Measurements from ENCODE around the gene DNAH17. TPM values are rescaled to one million over a fixed set of nuclear protein-coding genes. Genes with fewer than 3 reads are reported as not detected.

Gene DNAH17
- total RNA-seq, 1 experiment from 2014 or later = 0.11 TPM

DNA sequence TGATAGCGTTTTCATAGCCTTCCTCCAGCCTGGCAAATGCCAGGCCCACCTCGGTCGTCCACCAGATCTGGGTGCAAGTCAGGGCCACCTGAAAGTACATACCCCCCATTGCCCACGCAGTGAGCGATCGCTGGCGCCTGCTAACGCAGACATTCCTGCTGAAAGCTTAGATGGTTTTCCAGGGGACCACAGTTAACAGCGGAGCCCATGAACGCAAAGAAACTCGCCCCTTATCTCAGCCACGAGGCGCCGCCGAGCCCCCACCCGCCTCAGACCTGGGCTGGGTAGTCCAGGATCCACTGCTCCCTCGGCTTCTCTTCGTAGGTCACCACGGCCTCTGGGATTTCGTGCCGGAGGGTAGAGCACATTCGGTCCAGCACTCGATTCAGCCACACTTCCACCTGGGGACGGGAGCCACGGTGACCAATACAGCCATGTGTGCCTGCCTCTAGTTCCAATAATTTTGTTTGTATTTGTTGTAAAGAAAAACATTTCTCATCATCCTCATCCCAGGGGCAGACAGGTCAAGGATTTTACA is 74.5 kb downstream of the DNAH17 start:
- no peaks in the 10 kb centered on the region for H3K36me3 ChIP-seq (ENCODE audit: insufficient read depth, low read length, poor library complexity, severe bottlenecking)
- CTCF ChIA-PET = no interaction called here
- TF ChIP-seq CTCF (conservative IDR thresholded peaks at IDR 0.05; ENCODE audit: low read depth, low read length) (no peak), EZH2 (IDR thresholded peaks at IDR 0.05; ENCODE audit: borderline replicate concordance, low read depth, low read length, poor library complexity, severe bottlenecking) (no peak)
- POLR2A ChIA-PET (ENCODE audit: low non-redundant PET) = no interaction called here
- H3K4me1 ChIP-seq (ENCODE audit: insufficient read depth, low read length, poor library complexity, severe bottlenecking) = no peaks in the 10 kb centered on the region
- BruUV-seq (replicated peaks) = no TSS peak
- H3K9me3 ChIP-seq (ENCODE audit: low read depth, low read length, poor library complexity, severe bottlenecking) = no peaks in the 10 kb centered on the region
- H3K27me3 ChIP-seq (replicated peaks; ENCODE audit: insufficient read depth, low read depth, low read length, poor library complexity) = no peaks in the 10 kb centered on the region
- H3K27ac ChIP-seq (ENCODE audit: low read depth, low read length, poor library complexity, severe bottlenecking) = no peak overlapping the region
- intact Hi-C loops (cut with micrococcal nuclease; ENCODE audit: unreplicated experiment) = no loop called here
- no peak overlapping the region for H3K4me3 ChIP-seq (ENCODE audit: low read depth, low read length, poor library complexity, severe bottlenecking)
- DNase-seq (ENCODE audit: low spot score) = no peak

DNA sequence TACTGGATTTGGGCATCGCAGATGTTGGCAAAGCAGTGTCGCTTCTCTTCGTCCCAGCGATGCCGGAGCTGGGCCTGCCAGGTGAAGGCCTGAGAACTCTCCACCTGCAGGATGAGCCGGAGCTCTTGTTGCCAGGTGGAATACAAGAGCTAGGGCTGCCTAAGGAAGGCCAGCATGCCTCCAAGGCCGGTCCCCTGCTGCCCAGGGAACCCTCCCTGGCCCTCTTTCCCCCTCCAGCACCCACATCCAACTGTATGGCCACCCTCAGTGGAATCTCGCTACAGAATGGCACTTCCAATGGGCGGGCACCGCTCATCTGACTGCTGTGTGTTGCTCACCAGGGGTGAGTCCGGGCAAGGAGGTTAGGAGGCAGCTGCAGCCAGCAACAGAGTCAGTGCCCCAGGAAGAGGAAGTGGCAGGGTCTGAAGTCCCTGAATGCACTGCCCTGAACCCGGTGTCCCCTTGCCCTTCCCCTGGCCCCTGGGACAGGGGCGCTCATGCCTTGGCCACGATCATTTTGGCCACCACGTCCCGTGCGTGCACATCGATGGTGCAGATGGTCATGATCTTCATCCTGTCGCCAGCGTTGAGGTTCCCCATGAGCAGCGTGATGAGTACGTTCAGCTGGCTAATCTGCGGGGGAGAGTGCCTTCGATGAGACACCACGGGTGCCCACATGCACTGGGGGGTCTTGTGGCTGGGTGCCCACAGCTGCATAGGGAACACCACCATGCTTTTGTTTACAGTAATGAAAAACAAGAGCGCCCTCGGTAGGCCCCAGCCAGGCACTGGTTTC is 75.8 kb downstream of the DNAH17 start:
- ChIA-PET CTCF (no interaction called here), POLR2A (ENCODE audit: low non-redundant PET) (no interaction called here)
- H3K36me3 ChIP-seq (ENCODE audit: insufficient read depth, low read length, poor library complexity, severe bottlenecking) = no peaks in the 10 kb centered on the region
- no peak overlapping the region for H3K27ac ChIP-seq (ENCODE audit: low read depth, low read length, poor library complexity, severe bottlenecking)
- DNase-seq (ENCODE audit: low spot score) = no peak
- no TSS peak for BruUV-seq (replicated peaks)
- intact Hi-C loops (cut with micrococcal nuclease; ENCODE audit: unreplicated experiment) = no loop called here
- no peaks in the 10 kb centered on the region for H3K27me3 ChIP-seq (replicated peaks; ENCODE audit: insufficient read depth, low read depth, low read length, poor library complexity)
- no peaks in the 10 kb centered on the region for H3K9me3 ChIP-seq (ENCODE audit: low read depth, low read length, poor library complexity, severe bottlenecking)
- no peaks in the 10 kb centered on the region for H3K4me1 ChIP-seq (ENCODE audit: insufficient read depth, low read length, poor library complexity, severe bottlenecking)
- no peak overlapping the region for H3K4me3 ChIP-seq (ENCODE audit: low read depth, low read length, poor library complexity, severe bottlenecking)
- no peak for TF ChIP-seq CTCF (conservative IDR thresholded peaks at IDR 0.05; ENCODE audit: low read depth, low read length)
- no peak for TF ChIP-seq EZH2 (IDR thresholded peaks at IDR 0.05; ENCODE audit: borderline replicate concordance, low read depth, low read length, poor library complexity, severe bottlenecking)

GRCh38 chr17:78500806-78501205 is 76.4 kb downstream of the DNAH17 start:
- TF ChIP-seq EZH2 (IDR thresholded peaks at IDR 0.05; ENCODE audit: borderline replicate concordance, low read depth, low read length, poor library complexity, severe bottlenecking) = no peak
- no peak for TF ChIP-seq CTCF (conservative IDR thresholded peaks at IDR 0.05; ENCODE audit: low read depth, low read length)
- H3K27ac ChIP-seq (ENCODE audit: low read depth, low read length, poor library complexity, severe bottlenecking) = no peak overlapping the region
- no peak for DNase-seq (ENCODE audit: low spot score)
- no peak overlapping the region for H3K4me3 ChIP-seq (ENCODE audit: low read depth, low read length, poor library complexity, severe bottlenecking)
- H3K36me3 ChIP-seq (ENCODE audit: insufficient read depth, low read length, poor library complexity, severe bottlenecking) = no peaks in the 10 kb centered on the region
- no peaks in the 10 kb centered on the region for H3K27me3 ChIP-seq (replicated peaks; ENCODE audit: insufficient read depth, low read depth, low read length, poor library complexity)
- H3K4me1 ChIP-seq (ENCODE audit: insufficient read depth, low read length, poor library complexity, severe bottlenecking) = no peaks in the 10 kb centered on the region
- no peaks in the 10 kb centered on the region for H3K9me3 ChIP-seq (ENCODE audit: low read depth, low read length, poor library complexity, severe bottlenecking)
- ChIA-PET CTCF (no interaction called here), POLR2A (ENCODE audit: low non-redundant PET) (no interaction called here)
- no TSS peak for BruUV-seq (replicated peaks)
- intact Hi-C loops (cut with micrococcal nuclease; ENCODE audit: unreplicated experiment) = no loop called here
